HCT116 (cell line): Measurements from ENCODE around the gene NCKAP5. TPM values are rescaled to one million over a fixed set of nuclear protein-coding genes. Genes with fewer than 3 reads are reported as not detected.

Source experiments
- ATAC-seq: fragments of 200-7000 bp; cut with Tn5 transposase; 2 replicates; pipeline ENCODE4 v1.9.1; 2020; ENCODE audit warnings: mild to moderate bottlenecking, moderate library complexity
- BruUV-seq: library from RNA; stranded (reverse); fragments of 400-500 nt; replicated peaks from 2 replicates; lab custom pipeline; 2021; lab: Mats Ljungman, UMichigan
- CTCF ChIA-PET: fragments of 300-600 bp; sonication (Branson Sonifier 250); formaldehyde crosslinking; loops from one replicate; lab custom pipeline; 2021; ENCODE audit warnings: antibody characterized with exemption; lab: Charles Lee
- POLR2A ChIA-PET: fragments of 300-600, 350-600 bp; sonication (Branson Sonifier 250); formaldehyde crosslinking; loops from one replicate; lab custom pipeline; 2021; ENCODE audit warnings: antibody characterized with exemption; lab: Charles Lee
- RAD21 ChIA-PET, 2 experiments: fragments of 300-600 bp; sonication (Branson Sonifier 250); formaldehyde crosslinking; loops; one replicate each; lab custom pipeline; 2023; ENCODE audit warnings: low total read pairs in 2 of 2; ENCODE audit not compliant: uncharacterized antibody in 2 of 2, unreplicated experiment in 2 of 2, low non-redundant PET in 1 of 2; lab: Charles Lee
- DNase-seq: peaks from one replicate; pipeline ENCODE4 v3.0.0-alpha.2; 2010; ENCODE audit warnings: low read depth, low spot score
- H2AFZ ChIP-seq: fragments of 200-600 bp; shearing (Covaris generic), sonication (generic); 2 replicates; pipeline ENCODE4 v1.6.1; 2017; ENCODE audit warnings: low read depth, mixed run types, mixed read lengths, antibody characterized with exemption, low read length; ENCODE audit not compliant: poor library complexity, severe bottlenecking
- H3K27ac ChIP-seq: 2 replicates; pipeline ENCODE4 v1.5.1; 2012; ENCODE audit warnings: low read depth, low read length
- H3K27me3 ChIP-seq: fragments of 200-600 bp; sonication (generic); 2 replicates; pipeline ENCODE4 v1.6.1; 2016; ENCODE audit warnings: mixed run types, low read length, mixed read lengths; ENCODE audit not compliant: insufficient read depth
- H3K36me3 ChIP-seq, 2 experiments: fragments of 200-500 bp in 1 of 2; fragments of 200-600 bp in 1 of 2; sonication (Bioruptor generic) in 1 of 2; sonication (generic) in 1 of 2; 2 replicates each; pipeline versions ENCODE4 v1.5.1 to v1.6.1; 2014 to 2016; ENCODE audit warnings: low read length in 2 of 2, inconsistent platforms in 1 of 2, mixed read lengths in 1 of 2, mixed run types in 1 of 2; ENCODE audit not compliant: insufficient read depth in 2 of 2, control insufficient read depth in 1 of 2
- H3K4me1 ChIP-seq, 2 experiments: fragments of 200-600 bp in 1 of 2; sonication (generic) in 1 of 2; 2 replicates each; pipeline versions ENCODE4 v1.5.1 to v1.6.1; 2012 to 2017; ENCODE audit warnings: low read length in 2 of 2, inconsistent platforms in 1 of 2, mild to moderate bottlenecking in 1 of 2, mixed read lengths in 1 of 2, mixed run types in 1 of 2, moderate library complexity in 1 of 2; ENCODE audit not compliant: insufficient read depth in 2 of 2, control insufficient read depth in 1 of 2
- H3K4me2 ChIP-seq: fragments of 200-600 bp; sonication (generic); 2 replicates; pipeline ENCODE4 v1.6.1; 2017; ENCODE audit warnings: mixed run types, low read length, mixed read lengths
- H3K4me3 ChIP-seq, 2 experiments: fragments of 200-600 bp in 1 of 2; sonication (generic) in 1 of 2; replicated peaks in 1 of 2; 2 replicates each; pipeline ENCODE4 v1.5.1; 2011 to 2016; ENCODE audit warnings: low read length in 2 of 2, control low read depth in 1 of 2, low read depth in 1 of 2, mild to moderate bottlenecking in 1 of 2, mixed read lengths in 1 of 2, mixed run types in 1 of 2
- H3K79me2 ChIP-seq: fragments of 200-600 bp; sonication (generic); 2 replicates; pipeline ENCODE4 v1.6.1; 2017; ENCODE audit warnings: mild to moderate bottlenecking, mixed run types, low read length, moderate library complexity, mixed read lengths; ENCODE audit not compliant: insufficient read depth
- H3K9ac ChIP-seq: fragments of 200-600 bp; sonication (generic); 2 replicates; pipeline ENCODE4 v1.6.1; 2016; ENCODE audit warnings: low read length, mixed read lengths
- H3K9me2 ChIP-seq: fragments of 200-600 bp; sonication (generic), shearing (Covaris generic); 2 replicates; pipeline ENCODE4 v1.6.1; 2017; ENCODE audit warnings: mixed run types, mild to moderate bottlenecking, moderate library complexity; ENCODE audit not compliant: insufficient read depth
- H3K9me3 ChIP-seq, 2 experiments: fragments of 200-500 bp in 1 of 2; fragments of 200-600 bp in 1 of 2; sonication (Bioruptor generic) in 1 of 2; sonication (generic) in 1 of 2; 2 replicates each; pipeline ENCODE4 v1.6.1; 2014 to 2017; ENCODE audit warnings: low read length in 2 of 2, mixed read lengths in 2 of 2, inconsistent platforms in 1 of 2, low read depth in 1 of 2, mild to moderate bottlenecking in 1 of 2, mixed run types in 1 of 2, moderate library complexity in 1 of 2; ENCODE audit not compliant: control insufficient read depth in 1 of 2, insufficient read depth in 1 of 2
- H4K20me1 ChIP-seq: fragments of 200-600 bp; sonication (generic), shearing (Covaris generic); 2 replicates; pipeline ENCODE4 v1.6.1; 2017; ENCODE audit warnings: mixed run types, mild to moderate bottlenecking, moderate library complexity; ENCODE audit not compliant: insufficient read depth
- CEBPB ChIP-seq: IDR thresholded peaks from 2 replicates; pipeline ENCODE4 v1.6.1; 2012; ENCODE audit warnings: low read depth
- EGR1 ChIP-seq: IDR thresholded peaks from 2 replicates; pipeline ENCODE4 v1.6.1; 2012; ENCODE audit warnings: low read depth
- ELF1 ChIP-seq: IDR thresholded peaks from 2 replicates; pipeline ENCODE4 v1.6.1; 2012; ENCODE audit warnings: low read depth, borderline replicate concordance
- EZH2 ChIP-seq: fragments of 200-600 bp; sonication (generic); IDR thresholded peaks from 2 replicates; pipeline ENCODE4 v1.6.1; 2017; ENCODE audit warnings: antibody characterized with exemption, mixed run types
- EZH2phosphoT487 ChIP-seq: fragments of 200-600 bp; IDR thresholded peaks from 2 replicates; pipeline ENCODE4 v1.6.1; 2018; ENCODE audit warnings: antibody characterized with exemption, borderline replicate concordance
- FOSL1 ChIP-seq: IDR thresholded peaks from 2 replicates; pipeline ENCODE4 v1.6.1; 2012; ENCODE audit warnings: low read depth
- JUND ChIP-seq: IDR thresholded peaks from 2 replicates; pipeline ENCODE4 v1.6.1; 2012
- POLR2AphosphoS5 ChIP-seq: IDR thresholded peaks from 2 replicates; pipeline ENCODE4 v1.6.1; 2011; ENCODE audit warnings: mild to moderate bottlenecking, low read depth, low read length, moderate library complexity
- SIN3A ChIP-seq: IDR thresholded peaks from 2 replicates; pipeline ENCODE4 v1.6.1; 2012; ENCODE audit warnings: low read depth
- SP1 ChIP-seq: IDR thresholded peaks from 2 replicates; pipeline ENCODE4 v1.6.1; 2012; ENCODE audit warnings: low read depth
- SRF ChIP-seq: IDR thresholded peaks from 2 replicates; pipeline ENCODE4 v1.6.1; 2012; ENCODE audit warnings: low read depth
- YY1 ChIP-seq: IDR thresholded peaks from 2 replicates; pipeline ENCODE4 v1.6.1; 2011; ENCODE audit warnings: low read length, low read depth, moderate library complexity, mild to moderate bottlenecking; ENCODE audit not compliant: insufficient replicate concordance; ENCODE audit errors: extremely low read depth
- intact Hi-C: fragments of 100-400 bp; cut with micrococcal nuclease; formaldehyde crosslinking; loops from 2 replicates; pipeline ENCODE4 v1.10.0; 2022
- total RNA-seq: library from RNA; stranded (reverse); gene quantifications from one replicate; pipeline ENCODE4 v1.2.1, GENCODE V29; 2021; ENCODE audit not compliant: unreplicated experiment
- TF ChIP-seq, protein P1 (sequence below): IDR thresholded peaks from 2 replicates; pipeline ENCODE4 v1.6.1; 2012; ENCODE audit warnings: low read depth
- TF ChIP-seq, protein P2 (sequence below): IDR thresholded peaks from 2 replicates; pipeline ENCODE4 v1.6.1; 2012
- TF ChIP-seq, protein P3 (sequence below): IDR thresholded peaks from 2 replicates; pipeline ENCODE4 v1.6.1; 2012

The NCKAP5 gene
- total RNA-seq, 1 experiment from 2014 or later, result 0.30 TPM

DNA sequence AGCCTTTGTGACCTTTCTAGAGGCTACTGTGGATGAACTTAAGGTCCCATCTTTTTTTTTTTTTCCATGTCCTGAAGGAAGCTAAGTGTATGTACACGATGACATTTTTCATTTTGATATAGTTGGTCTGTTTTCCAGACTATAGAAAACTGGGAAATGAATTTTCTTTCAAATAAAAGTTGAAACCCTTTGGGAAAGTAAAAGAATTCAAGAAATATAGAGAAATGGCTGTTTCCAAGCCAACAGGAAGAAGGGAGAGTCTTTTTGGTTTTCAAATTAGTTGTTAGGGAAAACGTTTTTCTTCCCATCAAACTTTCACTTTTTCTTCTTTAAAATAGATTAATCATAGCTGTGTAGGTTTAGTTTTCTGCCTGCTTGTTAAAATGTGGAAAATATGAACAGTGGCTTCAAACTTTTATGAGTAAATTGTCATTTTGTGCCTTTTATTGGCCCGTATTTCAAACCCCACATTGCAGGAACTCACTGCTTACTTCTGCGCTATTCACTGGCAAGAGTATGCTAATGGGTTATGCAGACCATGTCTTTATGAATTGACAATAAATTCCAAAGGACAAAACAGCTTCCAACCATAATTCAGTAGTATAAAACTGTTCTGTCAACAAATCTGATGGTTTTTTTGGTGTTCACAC lies 870.6 kb downstream of the NCKAP5 start:
- ChIA-PET CTCF (no interaction called here), RAD21 (no interaction called here)
- TF ChIP-seq POLR2AphosphoS5 (no peak), CEBPB (no peak), ELF1 (no peak), FOSL1 (no peak), EZH2 (no peak), SIN3A (no peak), EGR1 (no peak), SRF (no peak), EZH2phosphoT487 (no peak), YY1 (no peak), SP1 (no peak), JUND (no peak)
- TF ChIP-seq, protein P1, sequence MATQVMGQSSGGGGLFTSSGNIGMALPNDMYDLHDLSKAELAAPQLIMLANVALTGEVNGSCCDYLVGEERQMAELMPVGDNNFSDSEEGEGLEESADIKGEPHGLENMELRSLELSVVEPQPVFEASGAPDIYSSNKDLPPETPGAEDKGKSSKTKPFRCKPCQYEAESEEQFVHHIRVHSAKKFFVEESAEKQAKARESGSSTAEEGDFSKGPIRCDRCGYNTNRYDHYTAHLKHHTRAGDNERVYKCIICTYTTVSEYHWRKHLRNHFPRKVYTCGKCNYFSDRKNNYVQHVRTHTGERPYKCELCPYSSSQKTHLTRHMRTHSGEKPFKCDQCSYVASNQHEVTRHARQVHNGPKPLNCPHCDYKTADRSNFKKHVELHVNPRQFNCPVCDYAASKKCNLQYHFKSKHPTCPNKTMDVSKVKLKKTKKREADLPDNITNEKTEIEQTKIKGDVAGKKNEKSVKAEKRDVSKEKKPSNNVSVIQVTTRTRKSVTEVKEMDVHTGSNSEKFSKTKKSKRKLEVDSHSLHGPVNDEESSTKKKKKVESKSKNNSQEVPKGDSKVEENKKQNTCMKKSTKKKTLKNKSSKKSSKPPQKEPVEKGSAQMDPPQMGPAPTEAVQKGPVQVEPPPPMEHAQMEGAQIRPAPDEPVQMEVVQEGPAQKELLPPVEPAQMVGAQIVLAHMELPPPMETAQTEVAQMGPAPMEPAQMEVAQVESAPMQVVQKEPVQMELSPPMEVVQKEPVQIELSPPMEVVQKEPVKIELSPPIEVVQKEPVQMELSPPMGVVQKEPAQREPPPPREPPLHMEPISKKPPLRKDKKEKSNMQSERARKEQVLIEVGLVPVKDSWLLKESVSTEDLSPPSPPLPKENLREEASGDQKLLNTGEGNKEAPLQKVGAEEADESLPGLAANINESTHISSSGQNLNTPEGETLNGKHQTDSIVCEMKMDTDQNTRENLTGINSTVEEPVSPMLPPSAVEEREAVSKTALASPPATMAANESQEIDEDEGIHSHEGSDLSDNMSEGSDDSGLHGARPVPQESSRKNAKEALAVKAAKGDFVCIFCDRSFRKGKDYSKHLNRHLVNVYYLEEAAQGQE, result no peak
- TF ChIP-seq, protein P2, sequence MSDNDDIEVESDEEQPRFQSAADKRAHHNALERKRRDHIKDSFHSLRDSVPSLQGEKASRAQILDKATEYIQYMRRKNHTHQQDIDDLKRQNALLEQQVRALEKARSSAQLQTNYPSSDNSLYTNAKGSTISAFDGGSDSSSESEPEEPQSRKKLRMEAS, result no peak
- TF ChIP-seq, protein P3, sequence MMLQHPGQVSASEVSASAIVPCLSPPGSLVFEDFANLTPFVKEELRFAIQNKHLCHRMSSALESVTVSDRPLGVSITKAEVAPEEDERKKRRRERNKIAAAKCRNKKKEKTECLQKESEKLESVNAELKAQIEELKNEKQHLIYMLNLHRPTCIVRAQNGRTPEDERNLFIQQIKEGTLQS, result no peak
- TF ChIP-seq, all 23 proteins: peak for 0

More for the DNA sequence above, 870.6 kb downstream of the NCKAP5 start:
- H3K9ac ChIP-seq, result no peak overlapping the region
- H3K27me3 ChIP-seq, result 0 out of 2 replicates have a peak, but pooled peaks cover 6% of the 10 kb centered on the region
- DNase-seq, result no peak
- no peaks in the 10 kb centered on the region for H3K9me3 ChIP-seq
- POLR2A ChIA-PET, result interaction anchor here (0.5 kb wide), 1 partner anchor 282 kb away, joined by 3 read pairs; no protein-coding TSS in a partner anchor
- H3K4me2 ChIP-seq, result no peak overlapping the region
- no peak for ATAC-seq
- no peaks in the 10 kb centered on the region for H4K20me1 ChIP-seq
- no peak overlapping the region for H3K27ac ChIP-seq
- H3K4me1 ChIP-seq, result no peaks in the 10 kb centered on the region
- H3K79me2 ChIP-seq, result no peaks in the 10 kb centered on the region
- no TSS peak for BruUV-seq
- no peaks in the 10 kb centered on the region for H3K36me3 ChIP-seq
- H2AFZ ChIP-seq, result no peak overlapping the region
- intact Hi-C loops, result no loop called here
- no peak overlapping the region for H3K4me3 ChIP-seq
- no peaks in the 10 kb centered on the region for H3K9me2 ChIP-seq
